ENCODE measurements around the gene ADAMTS1. TPM values are rescaled to one million over a fixed set of nuclear protein-coding genes. Genes with fewer than 3 reads are reported as not detected.
A peak's percentile ranks its signal among the peaks of the same experiment; 100 is the strongest.

Gene ADAMTS1
- total RNA-seq, 1 experiment from 2014 or later: 0.26 TPM

- no peak overlapping the region for H3K4me2 ChIP-seq
- DNase-seq: no peak
- ChIA-PET POLR2A (ENCODE audit: unreplicated experiment) (no interaction called here), CTCF (interaction anchor here (1.1 kb wide), 1 partner anchor 1892 kb away, joined by 3 read pairs; no protein-coding TSS in a partner anchor)
- H3K9me2 ChIP-seq (ENCODE audit: insufficient read depth): no peaks in the 10 kb centered on the region
- no peaks in the 10 kb centered on the region for H3F3A ChIP-seq (ENCODE audit: insufficient read depth, low read depth)
- no peaks in the 10 kb centered on the region for H3K4me1 ChIP-seq (replicated peaks; ENCODE audit: insufficient read depth)
- no peaks in the 10 kb centered on the region for H4K20me1 ChIP-seq (ENCODE audit: insufficient read depth)
- H3K4me3 ChIP-seq: no peak overlapping the region
- no peaks in the 10 kb centered on the region for H3K79me2 ChIP-seq (ENCODE audit: low read depth)
- no peaks in the 10 kb centered on the region for H3K36me3 ChIP-seq (ENCODE audit: low read depth)
- TF ChIP-seq CTCF (conservative IDR thresholded peaks at IDR 0.05) (no peak), EZH2 (IDR thresholded peaks at IDR 0.05; ENCODE audit: low read depth) (no peak)
- peaks cover 13% of the 10 kb centered on the region for H3K27me3 ChIP-seq (ENCODE audit: insufficient read depth, low read depth)
- no peak overlapping the region for H3K27ac ChIP-seq
- intact Hi-C loops (cut with micrococcal nuclease; ENCODE audit: unreplicated experiment): no loop called here
- BruUV-seq (replicated peaks): no TSS peak
- H2AFZ ChIP-seq: no peak overlapping the region
- no peaks in the 10 kb centered on the region for H3K9me3 ChIP-seq (ENCODE audit: insufficient read depth, low read depth)
Observed at GRCh38 chr21:26852423-26852822, 7.2 kb upstream of the ADAMTS1 start.

- POLR2A ChIA-PET (ENCODE audit: unreplicated experiment): no interaction called here
- no peak for TF ChIP-seq EZH2 (IDR thresholded peaks at IDR 0.05; ENCODE audit: low read depth)
- no peak for TF ChIP-seq CTCF (conservative IDR thresholded peaks at IDR 0.05)
- CTCF ChIA-PET: interaction anchor here (0.5 kb wide), 1 partner anchor 1895 kb away, joined by 3 read pairs; no protein-coding TSS in a partner anchor
- Histone ChIP-seq H3K27ac (no peak overlapping the region), H3K36me3 (ENCODE audit: low read depth) (no peaks in the 10 kb centered on the region), H3K4me3 (no peak overlapping the region), H3F3A (ENCODE audit: insufficient read depth, low read depth) (no peaks in the 10 kb centered on the region), H3K9me3 (ENCODE audit: insufficient read depth, low read depth) (no peaks in the 10 kb centered on the region), H3K79me2 (ENCODE audit: low read depth) (no peaks in the 10 kb centered on the region), H3K4me1 (replicated peaks; ENCODE audit: insufficient read depth) (no peaks in the 10 kb centered on the region), H2AFZ (no peak overlapping the region), H3K27me3 (ENCODE audit: insufficient read depth, low read depth) (peaks cover 13% of the 10 kb centered on the region), H4K20me1 (ENCODE audit: insufficient read depth) (no peaks in the 10 kb centered on the region), H3K4me2 (no peak overlapping the region), H3K9me2 (ENCODE audit: insufficient read depth) (no peaks in the 10 kb centered on the region)
- no peak for DNase-seq
- intact Hi-C loops (cut with micrococcal nuclease; ENCODE audit: unreplicated experiment): loop anchor here (2.0 kb wide), 1 partner anchor 1199 kb away; no protein-coding TSS in a partner anchor
- no TSS peak for BruUV-seq (replicated peaks)
Observed at GRCh38 chr21:26851109-26851944, 6.1 kb upstream of the ADAMTS1 start.

GRCh38 chr21:26850116-26850643 is 5.0 kb upstream of the ADAMTS1 start:
- no TSS peak for BruUV-seq (replicated peaks)
- CTCF ChIA-PET: no interaction called here
- H3K79me2 ChIP-seq (ENCODE audit: low read depth): no peaks in the 10 kb centered on the region
- H3K36me3 ChIP-seq (ENCODE audit: low read depth): no peaks in the 10 kb centered on the region
- no peaks in the 10 kb centered on the region for H3K9me3 ChIP-seq (ENCODE audit: insufficient read depth, low read depth)
- H3F3A ChIP-seq (ENCODE audit: insufficient read depth, low read depth): no peaks in the 10 kb centered on the region
- no peak overlapping the region for H3K4me2 ChIP-seq
- no peaks in the 10 kb centered on the region for H4K20me1 ChIP-seq (ENCODE audit: insufficient read depth)
- no peaks in the 10 kb centered on the region for H3K4me1 ChIP-seq (replicated peaks; ENCODE audit: insufficient read depth)
- POLR2A ChIA-PET (ENCODE audit: unreplicated experiment): no interaction called here
- peak; percentile 45 for TF ChIP-seq CTCF (conservative IDR thresholded peaks at IDR 0.05)
- TF ChIP-seq EZH2 (IDR thresholded peaks at IDR 0.05; ENCODE audit: low read depth): no peak
- H2AFZ ChIP-seq: no peak overlapping the region
- H3K4me3 ChIP-seq: no peak overlapping the region
- H3K9me2 ChIP-seq (ENCODE audit: insufficient read depth): no peaks in the 10 kb centered on the region
- intact Hi-C loops (cut with micrococcal nuclease; ENCODE audit: unreplicated experiment): loop anchor here (1.0 to 2.0 kb wide), 4 partner anchors 714 to 1895 kb away; no protein-coding TSS in a partner anchor
- peaks cover 7% of the 10 kb centered on the region for H3K27me3 ChIP-seq (ENCODE audit: insufficient read depth, low read depth)
- DNase-seq: no peak
- no peak overlapping the region for H3K27ac ChIP-seq

Data from PC-9 (cell line).